DMS53 treated with DMSO at 0.1 percent for 48 hours (cell line): ENCODE results near the gene ZNFX1.
"Not testable (repeated sequence)": the region's sequence is repeated elsewhere in the genome, so short reads cannot be mapped to it uniquely, and the experiment has no call there.

Source experiments
- DNase-seq: peaks from one replicate; lab custom pipeline; 2025; ENCODE audit not compliant: unreplicated experiment; lab: John Stamatoyannopoulos, UW

Gene ZNFX1

GRCh38 chr20:49278036-49278817 lies at the start of gene ZNFX1:
TSS of gene ZNFX1 (minus strand) at chr20:49278057. CDS start at chr20:49275839, 2,218 bp downstream.
- DNase-seq = peak; percentile 92

DNA sequence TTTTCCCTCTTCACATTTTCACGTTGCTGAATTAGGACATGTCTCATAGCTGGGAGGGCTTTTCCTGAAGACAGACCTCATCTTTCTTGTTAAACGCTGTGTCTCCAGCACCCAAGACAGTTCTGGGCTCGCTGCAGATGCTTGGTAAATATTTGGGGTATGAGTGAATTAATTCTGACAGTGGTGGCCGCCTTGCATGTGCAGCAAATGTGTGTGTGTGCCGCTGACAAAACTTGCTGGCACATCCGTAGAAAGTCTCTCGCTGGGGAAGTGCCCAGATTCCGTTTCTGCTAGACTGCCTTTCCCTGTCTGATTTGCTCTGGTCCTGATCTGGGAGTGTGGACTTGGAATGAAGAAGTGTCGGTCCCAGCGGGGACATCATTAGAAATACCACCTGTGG lies 48.2 kb upstream of the ZNFX1 start:
- no peak for DNase-seq

DNA sequence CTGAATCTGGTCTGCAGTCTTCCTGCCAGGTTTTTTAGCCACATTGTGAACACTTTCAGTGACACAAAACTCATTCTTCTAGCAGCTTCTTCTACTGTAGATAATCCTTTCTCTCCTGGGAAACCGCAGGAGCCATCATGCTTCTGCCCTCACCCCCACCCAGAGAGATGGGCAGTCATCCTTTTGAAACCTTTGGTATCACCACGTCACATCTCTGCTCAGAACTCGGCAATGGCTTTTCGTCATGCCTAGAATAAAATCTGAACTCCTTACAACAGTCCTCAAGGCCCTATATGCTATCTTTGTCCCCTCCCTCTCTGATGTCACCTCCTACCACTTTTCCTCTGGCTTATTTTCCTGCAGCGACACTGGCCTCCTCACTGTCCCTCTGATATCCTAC lies 46.4 kb upstream of the ZNFX1 start:
- no peak for DNase-seq

GRCh38 chr20:49323622-49324238 lies 45.9 kb upstream of the ZNFX1 start:
- peak; percentile 29 for DNase-seq

GRCh38 chr20:49320460-49320859 lies 42.6 kb upstream of the ZNFX1 start:
- no peak for DNase-seq

DNA sequence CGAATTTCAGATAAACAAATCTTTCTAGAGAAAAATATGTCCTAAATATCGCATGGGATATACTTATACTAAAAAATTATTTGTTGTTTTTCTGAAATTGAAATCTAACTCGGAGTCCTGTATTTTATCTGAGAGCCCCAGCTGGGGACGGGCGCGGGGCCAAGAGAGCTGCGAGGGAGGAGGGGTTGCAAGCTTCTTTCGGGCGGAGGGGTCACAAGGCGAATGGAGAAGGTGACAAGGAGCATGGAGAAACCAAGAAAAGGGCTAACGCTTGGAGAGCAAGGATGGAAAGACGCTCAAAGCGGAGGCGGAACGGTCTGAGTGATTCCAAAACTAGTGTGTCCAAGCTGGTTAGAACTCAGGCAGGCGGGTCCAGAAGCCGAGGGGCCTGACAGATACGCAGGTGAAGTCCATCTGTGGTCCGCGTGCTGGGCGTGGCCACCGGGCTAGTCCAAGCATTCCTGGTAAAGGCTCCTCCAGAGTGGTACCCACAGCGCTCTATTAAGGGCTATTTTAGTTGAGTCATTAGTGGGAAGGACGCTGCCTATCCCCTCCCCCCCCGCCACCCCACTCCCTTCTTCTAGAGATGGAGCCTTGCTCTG lies 41.5 kb upstream of the ZNFX1 start:
- no peak for DNase-seq

GRCh38 chr20:49318430-49319207 lies 40.8 kb upstream of the ZNFX1 start:
- DNase-seq = no peak

GRCh38 chr20:49318091-49318429 lies 40.2 kb upstream of the ZNFX1 start:
- no peak for DNase-seq

DNA sequence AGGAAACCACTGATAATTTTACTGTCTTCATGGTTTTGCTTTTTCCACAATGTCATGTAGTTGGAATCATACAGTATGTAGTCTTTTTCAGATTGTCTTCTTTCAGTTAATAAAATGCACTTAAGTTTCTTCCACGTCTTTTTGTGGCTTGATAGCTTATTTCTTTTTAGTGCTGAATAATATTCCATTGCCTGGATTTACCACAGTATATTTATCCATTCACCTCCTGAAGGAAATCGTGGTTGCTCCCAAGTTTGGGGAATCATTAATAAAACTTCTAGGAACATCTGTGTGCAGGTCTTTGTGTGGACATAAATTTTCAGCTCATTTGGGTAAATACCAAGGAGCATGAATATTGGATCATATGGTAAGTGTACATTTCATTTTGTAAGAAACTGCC lies 38.8 kb upstream of the ZNFX1 start:
- no peak for DNase-seq

GRCh38 chr20:49315580-49315979 lies 37.7 kb upstream of the ZNFX1 start:
- DNase-seq = no peak

DNA sequence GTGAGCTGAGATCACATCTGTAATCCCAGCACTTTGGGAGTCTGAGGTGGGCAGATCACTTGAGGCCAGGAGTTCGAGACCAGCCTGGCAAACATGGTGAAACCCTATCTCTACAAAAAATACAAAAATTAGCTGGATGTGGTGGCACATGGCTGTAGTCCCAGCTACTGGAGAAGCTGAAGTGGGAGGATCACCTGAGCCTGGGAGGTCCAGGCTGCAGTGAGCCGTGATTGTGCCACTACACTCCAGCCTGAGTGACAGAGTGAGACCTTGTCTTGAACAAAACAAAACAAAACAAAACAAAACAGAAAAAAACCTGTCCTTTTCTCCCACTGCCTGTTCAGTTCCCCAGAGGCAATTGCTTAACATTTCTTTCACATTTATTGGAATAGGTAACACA lies 36.2 kb upstream of the ZNFX1 start:
- DNase-seq = not testable (repeated sequence)

GRCh38 chr20:49313283-49313682 lies 35.4 kb upstream of the ZNFX1 start:
- DNase-seq = no peak

- no peak for DNase-seq
Measured at GRCh38 chr20:49312661-49313060, 34.8 kb upstream of the ZNFX1 start.

- peak; percentile 38 for DNase-seq
Measured at GRCh38 chr20:49310705-49311104, 32.8 kb upstream of the ZNFX1 start.

GRCh38 chr20:49308875-49309274 lies 31.0 kb upstream of the ZNFX1 start:
- DNase-seq = no peak

DNA sequence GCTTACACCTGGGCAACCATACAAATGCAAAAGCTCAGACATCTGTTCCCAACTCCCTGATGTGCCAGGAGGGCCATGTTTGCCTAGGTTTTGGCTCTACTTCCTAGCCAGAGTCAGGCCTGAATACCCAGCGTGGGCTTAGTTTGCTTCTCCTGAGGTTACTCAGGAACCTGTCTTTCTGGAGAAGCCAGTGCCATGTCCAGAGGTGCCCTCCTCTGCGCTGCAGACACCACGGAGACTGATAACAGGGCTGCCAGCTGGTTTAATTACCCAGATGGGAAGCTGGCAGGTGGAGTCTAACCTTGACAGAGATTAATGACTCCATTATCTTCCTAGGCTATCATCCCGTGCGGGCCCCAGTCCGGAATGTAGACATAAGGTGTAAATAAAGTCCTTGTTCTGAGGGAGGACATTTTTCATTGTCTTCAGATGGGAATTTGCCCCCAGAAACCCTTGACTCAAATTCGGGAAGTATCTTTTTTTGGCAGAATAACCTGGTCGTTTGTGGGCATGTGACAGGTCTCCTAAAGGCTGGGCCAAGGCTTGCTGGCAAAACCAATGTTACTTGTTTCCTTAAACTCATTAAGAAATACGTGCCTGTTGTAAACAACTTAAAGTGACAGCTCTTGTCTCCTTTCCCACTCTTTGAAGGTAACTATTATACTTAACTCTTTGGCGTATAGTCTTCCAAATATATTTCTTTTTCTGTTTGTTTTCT lies 29.2 kb upstream of the ZNFX1 start:
- no peak for DNase-seq

GRCh38 chr20:49303065-49303552 lies 25.3 kb upstream of the ZNFX1 start:
- no peak for DNase-seq

DNA sequence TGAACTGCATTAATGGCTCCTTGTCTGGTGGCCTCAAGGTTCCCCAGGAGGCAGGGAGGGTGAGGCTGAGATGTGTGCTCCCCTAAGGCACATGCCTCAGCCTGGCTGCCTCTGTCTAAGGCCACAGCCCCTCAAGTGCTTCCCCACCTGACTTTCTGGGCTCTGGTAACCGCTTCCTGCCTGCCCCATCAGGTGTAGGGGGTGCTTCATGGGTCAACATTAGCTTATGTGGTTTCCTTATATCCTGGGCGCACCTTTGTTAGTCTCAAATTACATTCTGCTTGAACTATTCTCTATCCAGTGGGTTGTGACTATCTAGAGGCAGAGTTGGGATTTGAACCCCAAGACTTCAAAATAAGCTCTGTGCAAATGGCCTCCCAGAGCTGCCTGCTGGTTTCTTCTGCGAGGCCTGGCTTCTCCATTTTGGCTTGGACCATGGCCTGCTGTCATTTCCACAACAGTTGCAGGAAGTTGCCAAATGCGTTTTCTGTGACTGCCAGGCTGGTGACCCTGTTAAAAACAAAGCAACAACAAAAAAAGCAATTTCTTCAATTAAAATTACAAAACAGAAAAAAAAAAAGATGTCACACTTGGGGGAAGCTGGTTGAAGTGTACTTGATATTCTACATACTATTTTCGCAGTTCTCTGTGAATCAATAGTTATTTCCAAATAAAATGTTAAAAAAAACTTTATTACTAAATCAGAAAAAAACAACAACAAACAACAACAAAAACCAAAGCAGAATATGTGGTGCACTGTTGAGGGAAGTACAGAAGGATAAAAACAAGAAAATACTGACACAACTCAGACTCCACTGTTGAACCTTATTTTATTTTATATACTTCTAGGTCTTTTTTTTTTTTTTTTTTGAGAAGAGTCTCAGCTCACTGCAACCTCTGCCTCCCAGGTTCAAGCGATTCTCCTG lies 20.0 kb upstream of the ZNFX1 start:
- no peak for DNase-seq

DNA sequence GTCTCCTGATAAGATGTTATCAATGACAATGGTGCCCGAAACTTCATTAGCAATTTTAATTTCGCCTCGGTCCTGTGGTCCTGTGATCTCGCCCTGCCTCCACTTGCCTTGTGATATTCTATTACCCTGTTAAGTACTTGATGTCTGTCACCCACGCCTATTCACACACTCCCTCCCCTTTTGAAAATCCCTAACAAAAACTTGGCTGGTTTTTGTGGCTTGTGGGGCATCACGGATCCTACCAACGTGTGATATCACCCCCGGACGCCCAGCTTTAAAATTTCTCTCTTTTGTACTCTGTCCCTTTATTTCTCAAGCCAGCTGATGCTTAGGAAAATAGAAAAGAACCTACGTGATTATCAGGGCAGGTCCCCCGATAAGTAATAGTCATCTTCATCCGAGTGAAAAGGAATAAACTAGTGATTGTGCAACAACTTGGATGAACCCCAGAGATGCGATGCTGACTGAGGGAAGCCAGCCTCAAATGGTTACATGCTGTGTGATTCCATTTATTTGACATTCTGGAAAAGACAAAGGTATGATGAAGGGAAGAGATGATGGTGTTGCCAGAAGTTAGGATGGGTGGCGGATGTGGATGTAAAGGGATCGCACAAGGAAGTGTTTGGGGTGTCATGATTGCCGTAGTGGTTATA lies 16.3 kb upstream of the ZNFX1 start:
- DNase-seq = not testable (repeated sequence)
